GM19452 (cell line): Measurements from ENCODE around the gene SCFD2.
"Not testable (repeated sequence)": the region's sequence is repeated elsewhere in the genome, so short reads cannot be mapped to it uniquely, and the experiment has no call there.

Experiments
- ATAC-seq: cut with Tn5 transposase; IDR thresholded peaks from one replicate; pipeline ENCODE4 v1.9.1; 2021; ENCODE audit not compliant: unreplicated experiment

Gene SCFD2

DNA sequence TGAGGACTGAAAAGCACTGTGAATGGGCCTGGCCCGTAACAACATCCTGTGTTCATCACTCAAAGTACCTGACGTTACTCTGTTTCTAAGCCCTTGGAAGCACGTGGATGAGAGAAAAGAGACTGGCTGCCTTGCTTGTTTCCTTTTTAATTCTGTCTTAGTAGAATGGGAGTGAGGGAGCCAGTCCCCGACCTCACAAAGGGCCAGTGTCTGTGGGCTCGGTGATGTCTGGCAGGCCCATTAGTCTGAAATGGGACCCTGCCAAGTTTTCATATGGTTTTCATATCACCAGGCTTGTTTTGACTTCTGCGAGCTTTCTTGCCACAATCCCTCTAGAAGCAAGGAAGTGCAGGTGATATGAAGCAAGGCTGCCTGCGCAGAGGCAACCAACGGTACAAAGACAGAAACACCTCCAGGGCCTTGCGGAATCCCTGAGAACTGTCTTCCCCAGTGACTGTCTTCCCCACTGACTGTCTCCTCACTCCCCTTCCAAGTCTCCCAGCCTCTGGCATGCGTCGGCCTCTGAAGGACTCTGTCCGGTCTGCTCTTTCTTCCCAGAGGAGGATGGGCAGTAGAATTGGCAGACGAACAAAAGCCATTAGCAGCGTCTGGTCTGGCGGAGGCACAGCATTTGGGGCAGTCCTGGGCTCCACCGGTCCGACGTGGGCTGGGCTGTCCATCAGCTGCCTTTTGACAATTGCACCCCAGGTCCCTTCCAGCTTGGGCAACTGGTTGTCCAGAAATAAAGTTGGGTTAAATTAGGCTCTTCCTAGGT is 524.0 kb downstream of the SCFD2 start:
- no peak for ATAC-seq

DNA sequence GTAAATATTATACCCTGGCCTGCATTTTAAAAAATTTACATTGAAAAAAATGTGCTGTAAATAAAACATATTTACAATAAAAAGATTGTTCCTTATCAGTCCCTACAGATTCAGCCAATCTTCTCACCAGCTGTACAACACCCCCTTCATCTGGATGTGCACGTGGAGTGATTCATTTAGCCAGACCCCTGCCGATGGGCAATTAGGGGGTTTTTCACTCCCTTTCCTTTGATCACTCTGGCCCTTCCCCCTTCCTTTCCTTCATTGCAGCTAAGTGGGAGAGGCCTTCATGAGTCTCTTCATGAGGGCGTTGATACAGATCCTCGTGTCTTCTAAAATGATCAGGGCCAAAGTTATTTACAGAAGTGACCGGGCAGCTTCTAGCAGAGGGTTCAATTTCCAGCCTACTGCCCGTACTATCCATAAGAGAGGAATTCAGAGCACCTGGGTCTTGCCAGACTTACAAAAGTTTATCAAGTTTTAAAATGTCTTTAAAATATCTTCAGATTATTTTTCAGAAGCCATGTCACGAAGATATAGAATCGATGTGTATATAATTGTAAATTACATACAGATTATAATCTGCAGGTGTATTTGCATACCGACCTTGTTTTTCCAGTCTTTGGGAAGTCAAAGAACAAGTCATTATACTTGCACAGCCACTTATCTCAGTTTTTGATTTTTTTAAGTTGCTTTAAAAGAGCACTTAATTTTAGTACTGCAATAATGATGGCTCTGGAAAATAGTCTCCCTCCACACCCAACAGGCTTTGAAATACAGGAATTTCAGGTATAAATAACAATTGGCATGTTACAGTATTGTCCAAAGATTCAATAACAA is 525.1 kb downstream of the SCFD2 start:
- no peak for ATAC-seq

DNA sequence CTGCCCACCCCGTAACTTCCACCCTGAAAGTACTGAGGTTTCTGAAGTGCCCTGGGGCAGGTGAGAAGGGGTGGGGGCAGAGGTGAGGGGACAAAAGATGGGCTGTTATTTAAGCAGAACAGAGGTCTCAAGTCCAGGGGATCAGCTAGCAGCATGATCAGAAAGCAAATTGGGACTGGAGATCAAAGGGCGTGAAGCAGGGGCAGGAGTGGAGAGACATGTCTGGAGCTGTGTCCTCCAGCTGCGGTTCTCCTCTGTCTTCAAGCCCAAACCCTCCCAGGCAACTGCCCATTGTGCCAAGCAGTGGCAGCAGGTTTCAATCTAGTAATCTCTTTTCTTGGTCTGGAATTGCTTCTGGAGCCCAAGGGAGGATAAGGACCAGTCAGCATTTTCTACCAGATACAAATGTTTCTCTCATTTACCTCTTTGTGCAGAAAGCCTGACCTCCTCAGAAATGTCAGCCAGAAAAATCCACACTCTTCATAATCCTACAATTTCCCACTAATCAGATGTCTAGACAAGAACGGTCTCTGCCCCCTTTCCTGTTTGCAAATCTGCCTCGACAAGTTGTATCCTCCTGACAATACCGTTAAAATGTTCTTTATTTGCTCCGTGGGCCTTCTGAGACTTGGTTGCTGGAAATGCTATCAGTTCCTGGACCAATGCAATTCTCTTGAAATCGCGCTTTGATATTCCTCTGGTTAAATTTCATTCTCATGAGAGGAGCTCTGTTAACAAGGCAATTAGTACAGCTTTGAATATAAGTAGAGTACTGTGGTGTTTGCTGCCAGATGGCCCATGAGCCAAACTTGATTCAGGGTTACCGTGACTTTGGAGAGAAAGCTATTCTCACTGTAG is 526.9 kb downstream of the SCFD2 start:
- ATAC-seq, result no peak

DNA sequence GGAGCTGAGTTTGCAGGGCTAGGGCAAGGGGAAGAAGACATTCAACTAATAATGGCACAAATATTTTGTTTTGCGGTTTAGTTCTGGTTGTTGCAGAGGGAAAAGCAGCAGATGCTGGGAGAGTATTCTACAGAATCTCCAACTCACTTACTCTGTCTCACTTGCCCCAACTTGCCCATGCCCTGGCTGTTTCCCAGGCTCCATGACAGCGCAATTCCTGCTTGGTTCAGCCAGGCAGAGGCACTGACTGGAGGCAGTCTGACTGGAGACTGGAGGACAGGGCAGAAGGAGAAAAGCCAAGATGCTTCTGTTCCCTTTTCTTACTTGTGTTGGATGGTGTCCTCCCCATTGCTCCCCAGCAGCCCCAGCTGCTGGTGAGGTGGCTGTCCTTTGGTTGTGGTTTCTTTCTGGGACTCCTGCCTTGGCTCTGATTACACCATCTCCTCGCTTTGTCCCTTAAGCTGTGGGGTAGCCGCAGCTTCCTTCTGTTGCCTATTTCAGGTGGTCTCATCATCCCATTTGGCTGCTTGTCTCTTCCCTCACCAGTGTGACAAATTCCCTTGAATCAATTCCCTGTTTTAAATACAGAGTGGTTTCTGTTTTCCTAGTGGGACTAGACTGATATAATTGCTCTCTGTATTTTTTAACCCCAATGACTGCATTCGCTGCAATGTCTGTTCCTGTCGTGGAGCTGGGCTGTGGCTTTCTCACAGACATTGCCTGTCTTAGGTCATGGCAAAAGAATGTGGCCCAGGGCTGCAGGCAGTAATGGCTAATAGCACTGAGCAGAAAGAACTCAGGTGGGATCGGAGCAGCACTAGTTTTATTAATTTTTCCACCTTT is 527.9 kb downstream of the SCFD2 start:
- ATAC-seq, result no peak

DNA sequence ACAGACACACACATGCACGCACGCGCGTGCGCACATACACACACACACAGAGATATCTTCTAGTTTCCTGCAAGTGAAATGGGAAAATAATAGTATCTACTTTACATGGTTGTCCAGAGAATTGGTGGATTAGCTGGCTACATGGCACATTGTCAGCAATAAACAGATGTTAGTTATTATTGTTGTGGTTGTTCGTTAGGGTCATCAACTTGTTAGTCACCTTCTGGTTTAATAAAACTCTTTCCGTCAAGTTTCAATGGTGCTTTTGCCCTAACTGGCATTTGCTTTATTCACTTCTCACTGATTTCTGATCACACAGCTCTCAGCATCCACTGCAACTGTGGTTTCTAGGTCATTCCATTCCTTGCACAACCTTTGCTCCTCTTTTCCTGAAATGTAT is 529.2 kb downstream of the SCFD2 start:
- no peak for ATAC-seq

DNA sequence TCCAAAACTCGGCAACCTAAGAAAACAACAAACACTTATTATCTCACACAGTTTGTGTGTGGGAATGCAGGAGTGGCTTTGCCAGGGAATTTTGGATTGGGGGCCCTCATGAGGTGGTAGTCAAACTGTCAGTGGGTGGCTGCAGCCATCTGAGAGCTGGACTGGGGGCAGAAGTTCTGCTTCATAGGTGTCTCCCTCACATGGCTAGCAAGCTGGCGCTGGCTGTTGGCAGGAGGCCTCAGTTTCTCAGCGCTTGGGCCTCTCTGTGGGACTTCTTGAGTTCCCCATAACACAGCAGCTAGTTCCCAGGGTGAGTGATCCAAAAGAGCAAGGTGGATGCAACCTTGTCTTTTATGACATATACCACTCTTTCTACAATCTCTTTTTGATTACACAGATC is 529.7 kb downstream of the SCFD2 start:
- ATAC-seq, result no peak

DNA sequence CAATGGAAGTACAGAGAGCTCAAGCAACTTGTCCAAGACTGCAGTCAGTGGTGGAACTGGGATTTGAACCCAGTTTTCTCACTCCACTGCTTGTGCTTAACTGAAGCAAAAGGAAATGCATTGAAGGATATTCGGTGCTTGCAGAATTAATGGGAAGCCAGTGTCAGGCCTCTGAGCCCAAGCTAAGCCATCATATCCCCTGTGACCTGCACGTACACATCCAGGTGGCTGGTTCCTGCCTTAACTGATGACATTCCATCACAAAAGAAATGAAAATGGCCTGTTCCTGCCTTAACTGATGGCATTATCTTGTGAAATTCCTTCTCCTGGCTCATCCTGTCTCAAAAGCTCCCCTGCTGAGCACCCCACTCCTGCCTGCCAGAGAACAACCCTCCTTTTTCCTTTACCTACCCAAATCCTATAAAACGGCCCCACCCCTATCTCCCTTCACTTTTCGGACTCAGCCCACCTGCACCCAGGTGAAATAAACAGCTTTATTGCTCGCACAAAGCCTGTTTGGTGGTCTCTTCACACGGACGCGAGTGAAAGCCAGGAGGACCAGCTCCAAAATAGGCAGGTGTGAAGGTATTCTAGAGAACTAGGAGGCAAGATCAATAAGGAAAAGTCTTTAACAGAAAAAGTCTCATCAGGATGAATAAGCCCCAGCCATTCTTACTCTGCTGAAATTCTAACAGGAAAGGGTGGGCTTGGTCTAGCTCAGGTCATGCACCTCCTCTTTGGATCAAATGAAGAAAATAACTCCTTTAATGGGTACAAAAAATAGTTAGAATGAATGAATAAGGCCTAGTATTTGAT is 531.0 kb downstream of the SCFD2 start:
- not testable (repeated sequence) for ATAC-seq

DNA sequence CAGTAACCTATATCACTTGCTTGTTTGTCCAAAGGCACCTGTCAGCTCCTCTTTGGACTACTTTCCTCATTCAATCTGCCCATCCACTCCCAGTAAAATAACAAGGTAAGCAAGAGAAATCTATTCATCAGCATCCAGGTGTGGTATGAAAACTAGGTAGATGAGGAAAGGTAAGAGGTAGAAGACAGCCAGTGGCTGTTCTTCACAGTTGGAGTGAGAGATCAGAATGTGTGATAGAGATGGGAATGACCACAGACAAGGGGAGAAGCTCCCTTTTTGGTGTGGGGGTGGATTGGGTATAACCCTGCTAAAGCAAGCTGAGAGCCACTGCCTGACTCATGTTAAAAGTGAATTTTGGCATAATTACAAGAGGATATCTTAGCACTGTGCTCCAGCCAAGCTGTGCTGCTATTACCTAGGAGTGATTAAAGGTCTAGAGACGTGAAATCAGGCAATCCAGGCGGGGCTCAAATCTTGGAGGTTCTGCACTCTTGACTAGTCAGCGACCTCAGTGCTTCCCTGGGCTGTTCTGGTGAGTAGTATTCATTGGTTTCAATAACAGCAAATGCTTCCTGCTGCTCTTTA is 531.8 kb downstream of the SCFD2 start:
- ATAC-seq, result no peak

DNA sequence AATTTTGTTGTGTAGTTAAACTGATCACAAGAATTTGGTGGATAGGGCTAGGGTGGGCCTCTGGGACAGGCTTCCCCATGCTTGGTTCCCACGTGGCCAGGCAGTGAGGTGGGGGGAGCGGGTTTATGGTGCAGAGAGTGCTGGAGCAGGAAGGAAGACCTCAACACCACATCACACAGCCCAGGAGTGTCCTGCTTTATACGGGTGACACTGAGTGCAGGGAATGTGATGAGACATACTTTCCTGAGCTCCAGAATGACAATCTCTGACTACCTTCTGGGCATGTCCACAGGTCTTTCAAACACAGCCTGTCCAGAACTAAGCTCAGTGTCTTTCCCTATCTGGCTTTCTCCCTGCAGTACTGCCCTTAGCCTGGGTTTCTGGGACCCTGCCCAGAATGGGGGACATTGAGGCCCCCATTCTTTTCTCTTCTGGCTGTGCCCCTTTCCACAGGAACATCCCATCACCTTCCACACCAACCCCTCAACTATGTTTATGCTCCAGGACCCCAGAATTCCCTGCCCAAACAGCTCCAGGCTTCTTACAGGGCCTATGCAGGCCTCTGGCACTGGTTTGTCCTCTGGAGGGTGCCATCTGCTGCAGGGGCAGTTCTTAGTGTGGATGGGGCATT is 540.3 kb downstream of the SCFD2 start:
- no peak for ATAC-seq

DNA sequence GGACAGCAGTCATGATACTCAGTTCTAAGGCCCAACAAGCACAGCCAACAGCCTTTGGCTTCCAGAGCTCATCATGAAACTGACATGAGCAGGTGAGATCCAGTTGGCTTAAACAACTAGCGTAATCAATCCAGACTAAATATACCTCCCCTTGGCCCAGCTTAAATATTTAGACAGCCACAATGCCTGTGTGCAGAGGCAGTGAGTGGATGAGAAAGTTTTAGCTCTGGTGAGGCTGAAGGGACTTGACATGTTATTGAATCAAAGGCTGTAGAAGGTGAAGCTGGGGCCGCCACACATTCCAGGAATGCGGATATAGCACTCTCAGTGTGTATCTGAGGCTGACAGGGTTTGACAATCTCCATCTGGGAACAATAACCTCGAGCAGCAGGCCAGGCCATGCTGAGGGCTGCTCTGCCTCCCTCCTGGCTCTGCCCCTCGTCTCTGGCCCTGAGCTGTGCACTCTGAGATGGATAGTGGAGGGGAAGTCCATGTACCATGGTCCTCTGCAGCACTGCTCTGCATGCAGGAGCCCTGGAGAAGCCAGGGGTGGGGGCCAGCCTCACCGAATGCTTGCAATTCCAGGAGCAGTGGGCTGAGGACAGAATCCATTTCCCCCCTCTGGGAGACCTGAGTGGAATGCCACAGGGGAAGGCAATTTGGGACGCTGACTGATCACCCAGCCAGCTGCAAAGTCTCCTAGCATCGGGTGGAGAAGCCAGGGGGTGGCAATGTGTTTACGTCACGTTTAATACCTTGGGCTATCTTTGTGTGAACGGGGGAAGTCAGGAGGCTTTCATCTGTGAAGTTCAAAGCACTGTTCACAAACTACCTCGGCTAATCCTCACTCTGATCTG is 541.0 kb downstream of the SCFD2 start:
- ATAC-seq, result no peak

DNA sequence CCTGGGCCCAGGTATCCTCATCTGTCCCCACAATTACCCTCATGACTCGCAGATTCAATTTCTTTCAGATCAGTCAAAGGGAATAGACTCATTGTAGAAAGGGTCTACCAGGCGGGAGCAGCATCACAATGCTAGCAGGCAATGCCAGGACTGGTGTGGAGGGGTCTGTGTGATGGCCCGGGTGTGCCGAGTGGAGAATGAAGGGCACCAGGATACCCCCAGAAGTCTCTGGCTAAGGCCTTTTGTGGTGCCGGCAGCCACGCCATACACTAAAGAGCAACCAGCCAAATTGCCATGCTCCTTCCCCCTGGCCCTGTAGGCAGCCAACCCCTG is 541.6 kb downstream of the SCFD2 start:
- ATAC-seq, result no peak

DNA sequence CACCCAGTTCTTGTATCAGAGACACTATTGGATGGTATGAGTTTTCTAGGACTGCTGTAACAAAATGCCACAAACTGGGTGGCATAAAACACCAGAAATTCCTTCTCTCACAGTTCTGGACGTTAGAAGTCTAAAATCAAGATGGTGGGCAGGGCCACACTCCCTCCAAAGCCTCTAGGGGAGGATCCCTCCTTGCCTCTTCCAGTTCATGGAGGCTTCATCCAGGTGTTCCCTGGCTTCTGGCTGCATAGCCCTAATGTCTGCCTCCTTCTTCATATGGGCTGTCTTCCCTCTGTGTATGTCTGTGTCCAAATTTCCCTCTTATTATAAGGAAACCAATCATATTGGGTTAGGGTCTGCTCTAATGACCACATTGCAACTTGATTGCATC is 542.2 kb downstream of the SCFD2 start:
- no peak for ATAC-seq
